ENCODE results near the gene SEMA4C. TPM values are rescaled to one million over a fixed set of nuclear protein-coding genes. Genes with fewer than 3 reads are reported as not detected.

Gene SEMA4C
- polyA plus RNA-seq, 3 donors from 2014 or later = 3.1 to 11.5 (median 4.8) TPM

DNA sequence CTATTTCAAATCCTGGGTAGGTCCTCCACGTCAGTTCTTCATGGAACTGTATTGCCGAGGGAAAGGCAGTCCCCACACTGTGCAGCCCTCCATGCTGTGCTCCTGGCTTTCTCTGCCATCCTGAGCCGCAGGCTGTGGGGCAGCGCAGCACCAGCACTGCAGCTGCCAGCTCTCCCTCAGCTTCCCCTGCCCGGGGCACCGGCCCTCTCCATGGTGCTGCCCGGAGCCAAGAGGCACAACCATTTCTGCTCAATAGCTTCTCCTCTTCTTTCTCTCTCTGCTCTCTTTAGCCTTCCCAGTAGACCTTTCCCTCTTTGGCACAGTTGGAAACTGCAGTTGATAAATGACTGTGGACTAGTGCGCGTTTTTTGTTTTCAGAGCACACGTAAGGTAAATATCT is 38.2 kb downstream of the SEMA4C start:
- peaks cover 11 to 38% (median 13%) of the 10 kb centered on the region in 3 donors for H3K36me3 Mint-ChIP-seq
- no peak overlapping the region for H3K27ac Mint-ChIP-seq
- peaks cover 0 to 6% (median 2%) of the 10 kb centered on the region in 3 donors for H3K27me3 Mint-ChIP-seq (ENCODE audit: low read depth in 3 of 3)
- no peak for DNase-seq
- H3K4me1 Mint-ChIP-seq = no peaks in the 10 kb centered on the region
- no peaks in the 10 kb centered on the region for H3K9me3 Mint-ChIP-seq
- H3K4me3 Mint-ChIP-seq = no peak overlapping the region

GRCh38 chr2:96830044-96830562 is 39.8 kb downstream of the SEMA4C start:
- DNase-seq = no peak
- no peaks in the 10 kb centered on the region for H3K4me1 Mint-ChIP-seq
- peaks cover 0 to 6% (median 0%) of the 10 kb centered on the region in 3 donors for H3K27me3 Mint-ChIP-seq (ENCODE audit: low read depth in 3 of 3)
- no peak overlapping the region for H3K4me3 Mint-ChIP-seq
- H3K9me3 Mint-ChIP-seq = no peaks in the 10 kb centered on the region
- H3K36me3 Mint-ChIP-seq = peaks cover 11 to 36% (median 13%) of the 10 kb centered on the region in 3 donors
- H3K27ac Mint-ChIP-seq = peak overlapping the region in 3 of 6 donors; percentile 55 to 79 (median 79)

DNA sequence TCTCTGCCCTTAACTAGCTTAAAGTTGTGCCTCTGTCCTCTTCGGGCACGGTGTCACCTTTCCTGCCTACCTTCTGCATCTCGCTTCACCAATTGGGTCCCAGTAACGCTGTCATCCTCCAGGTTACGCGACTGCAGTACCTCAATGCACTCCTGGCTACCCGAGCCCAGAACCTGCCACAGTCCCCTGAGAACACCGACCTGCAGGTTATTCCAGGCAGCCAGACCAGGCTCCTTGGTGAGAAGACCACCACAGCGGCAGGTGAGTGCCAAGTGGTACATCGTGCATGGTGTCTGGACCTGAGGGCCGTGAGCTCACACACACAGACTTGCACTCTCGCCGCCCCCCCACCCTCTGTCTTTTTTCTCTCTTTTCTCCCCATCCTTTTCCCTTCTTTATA is 41.0 kb downstream of the SEMA4C start:
- H3K27ac Mint-ChIP-seq = no peak overlapping the region
- peaks cover 0 to 6% (median 0%) of the 10 kb centered on the region in 3 donors for H3K27me3 Mint-ChIP-seq (ENCODE audit: low read depth in 3 of 3)
- no peak for DNase-seq
- H3K36me3 Mint-ChIP-seq = peaks cover 11 to 33% (median 13%) of the 10 kb centered on the region in 3 donors
- H3K9me3 Mint-ChIP-seq = no peaks in the 10 kb centered on the region
- H3K4me1 Mint-ChIP-seq = peaks cover 1 to 8% of the 10 kb centered on the region in 2 donors
- H3K4me3 Mint-ChIP-seq = no peak overlapping the region

DNA sequence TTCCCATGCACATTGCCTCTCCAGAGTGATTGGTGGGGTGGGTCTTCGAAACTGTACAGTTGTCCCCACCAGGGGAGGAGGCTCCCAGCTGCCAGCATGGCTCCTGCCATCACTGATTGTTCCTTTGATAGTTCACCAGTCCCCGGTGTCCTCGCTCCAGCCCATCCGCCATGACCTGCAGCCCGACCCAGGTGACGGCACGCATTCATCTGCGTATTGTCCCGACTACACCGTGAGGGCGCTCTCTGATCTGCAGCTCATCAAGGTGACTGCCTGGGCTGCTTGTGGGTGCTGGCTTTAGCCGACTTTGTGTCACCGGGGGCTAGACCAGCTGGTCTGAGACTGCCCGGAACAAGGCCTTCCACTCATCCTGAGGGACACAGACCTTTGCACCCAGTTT is 41.4 kb downstream of the SEMA4C start:
- H3K4me1 Mint-ChIP-seq = peaks cover 1 to 8% of the 10 kb centered on the region in 2 donors
- no peaks in the 10 kb centered on the region for H3K9me3 Mint-ChIP-seq
- no peak for DNase-seq
- peak overlapping the region in 1 of 6 donors; percentile 17 for H3K27ac Mint-ChIP-seq
- no peak overlapping the region for H3K4me3 Mint-ChIP-seq
- H3K36me3 Mint-ChIP-seq = peaks cover 11 to 30% (median 11%) of the 10 kb centered on the region in 3 donors
- peaks cover 0 to 6% (median 0%) of the 10 kb centered on the region in 3 donors for H3K27me3 Mint-ChIP-seq (ENCODE audit: low read depth in 3 of 3)

DNA sequence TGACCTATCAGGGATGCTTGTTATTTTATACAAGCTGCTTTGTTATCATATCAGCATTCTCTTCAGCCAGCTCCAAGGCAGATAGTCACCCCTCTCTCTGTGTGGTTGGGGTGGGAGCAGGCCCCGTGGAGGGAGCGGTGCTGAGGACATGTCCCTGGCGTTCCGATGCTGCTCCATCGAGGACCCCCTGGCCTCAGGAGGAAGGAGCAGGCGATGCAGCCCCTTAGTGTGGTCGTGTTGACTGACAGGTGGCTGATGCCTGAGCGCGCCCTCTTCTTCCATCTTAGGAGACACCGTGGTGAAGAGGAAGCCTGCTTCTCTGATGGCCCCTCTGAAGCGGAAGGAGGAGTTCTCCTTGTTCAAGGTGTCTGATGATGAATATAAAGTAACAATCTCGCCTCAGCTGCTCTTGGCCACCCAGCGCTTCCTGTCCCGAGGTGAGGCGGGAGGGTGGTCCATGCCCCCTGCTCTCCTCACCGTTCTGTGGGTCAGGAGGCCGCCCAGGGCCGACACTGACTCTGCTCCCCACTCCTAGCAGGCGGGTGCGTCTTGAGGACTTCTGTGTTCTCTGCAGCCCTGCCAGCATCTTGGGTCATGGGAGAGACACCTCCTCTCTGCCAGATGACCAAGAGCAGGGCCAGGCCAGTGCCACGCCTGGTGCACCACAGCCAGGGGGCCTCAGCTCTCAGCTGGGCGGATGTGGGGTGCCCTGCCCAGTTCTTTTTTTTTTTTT is 43.2 kb downstream of the SEMA4C start:
- Mint-ChIP-seq H3K27ac (no peak overlapping the region), H3K9me3 (no peaks in the 10 kb centered on the region), H3K4me1 (peaks cover 4 to 9% of the 10 kb centered on the region in 2 donors), H3K36me3 (peaks cover 9 to 25% (median 9%) of the 10 kb centered on the region in 3 donors), H3K4me3 (no peak overlapping the region), H3K27me3 (ENCODE audit: low read depth in 3 of 3) (no peaks in the 10 kb centered on the region)
- DNase-seq = no peak

GRCh38 chr2:96825057-96825456 is 44.8 kb downstream of the SEMA4C start:
- Mint-ChIP-seq H3K9me3 (no peaks in the 10 kb centered on the region), H3K27ac (no peak overlapping the region), H3K4me3 (no peak overlapping the region), H3K27me3 (ENCODE audit: low read depth in 3 of 3) (no peaks in the 10 kb centered on the region), H3K36me3 (peaks cover 7 to 22% (median 12%) of the 10 kb centered on the region in 3 donors), H3K4me1 (peaks cover 19 to 25% of the 10 kb centered on the region in 2 donors)
- DNase-seq = no peak

DNA sequence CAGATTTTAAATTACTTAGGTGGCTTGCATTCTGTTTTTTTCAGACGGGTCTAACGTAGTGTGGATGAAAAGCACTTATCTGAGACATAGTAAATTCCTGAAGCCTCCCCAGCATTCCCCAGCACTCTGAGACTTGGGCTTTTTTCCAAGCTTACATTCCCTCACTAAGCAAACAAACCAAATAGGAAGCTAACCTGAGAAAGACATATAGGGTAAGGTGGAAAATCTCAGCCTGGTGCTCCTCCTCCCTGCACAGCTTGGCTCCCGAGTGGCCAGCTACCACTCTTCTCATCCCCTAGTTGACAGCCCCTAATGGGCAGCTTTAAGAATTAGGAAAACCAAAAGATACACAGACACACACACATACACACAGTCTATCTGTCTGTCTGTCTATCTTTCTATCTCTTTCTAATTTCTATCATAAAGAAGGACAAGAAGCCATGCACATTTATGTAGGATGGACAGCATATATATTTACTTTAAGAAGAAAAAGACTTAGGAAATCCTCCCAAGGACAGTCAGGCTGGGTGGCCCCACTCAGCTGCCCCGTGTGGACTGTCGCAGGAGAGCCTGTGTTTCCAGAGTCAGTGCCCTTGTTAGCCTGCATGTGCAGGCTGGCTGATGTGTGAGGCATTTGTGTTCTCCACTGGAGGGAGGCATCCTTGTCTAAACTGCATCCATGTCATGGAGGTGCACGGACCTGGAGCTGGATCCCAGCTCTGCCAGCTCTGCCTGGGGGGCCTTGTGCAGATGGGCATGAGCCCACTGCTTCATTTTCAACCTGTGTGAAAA is 45.6 kb downstream of the SEMA4C start:
- H3K4me3 Mint-ChIP-seq = no peak overlapping the region
- no peaks in the 10 kb centered on the region for H3K9me3 Mint-ChIP-seq
- H3K4me1 Mint-ChIP-seq = peaks cover 27 to 33% of the 10 kb centered on the region in 2 donors
- H3K27ac Mint-ChIP-seq = peak overlapping the region in 2 of 6 donors; percentile 32 to 35
- DNase-seq = no peak
- peaks cover 2 to 23% (median 10%) of the 10 kb centered on the region in 3 donors for H3K36me3 Mint-ChIP-seq
- H3K27me3 Mint-ChIP-seq (ENCODE audit: low read depth in 3 of 3) = no peaks in the 10 kb centered on the region

DNA sequence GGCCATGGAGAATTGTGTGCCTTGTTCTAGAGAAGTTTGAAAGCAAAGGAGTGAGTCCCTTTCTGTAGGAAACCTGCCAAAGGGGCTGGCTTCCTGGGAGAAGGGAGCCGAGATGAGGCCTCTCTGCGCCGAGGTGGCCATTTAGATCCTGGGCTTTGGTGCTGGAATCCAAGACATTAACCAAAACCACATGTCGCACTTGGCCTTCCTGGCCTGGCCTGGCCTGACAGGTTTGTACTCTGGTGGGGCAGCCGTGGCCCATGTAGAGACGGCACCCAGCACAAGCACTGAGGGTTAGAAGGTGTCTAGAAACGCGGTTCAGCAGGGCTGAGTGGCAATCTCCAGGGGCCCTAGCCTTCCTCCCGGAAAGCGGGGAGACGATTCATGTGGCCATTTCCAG is 46.7 kb downstream of the SEMA4C start:
- no peak for DNase-seq
- no peak overlapping the region for H3K4me3 Mint-ChIP-seq
- no peaks in the 10 kb centered on the region for H3K9me3 Mint-ChIP-seq
- peaks cover 0 to 6% (median 0%) of the 10 kb centered on the region in 3 donors for H3K27me3 Mint-ChIP-seq (ENCODE audit: low read depth in 3 of 3)
- H3K27ac Mint-ChIP-seq = peak overlapping the region in 1 of 6 donors; percentile 17
- H3K4me1 Mint-ChIP-seq = peaks cover 38 to 44% of the 10 kb centered on the region in 2 donors
- H3K36me3 Mint-ChIP-seq = peaks cover 3 to 16% (median 14%) of the 10 kb centered on the region in 3 donors

GRCh38 chr2:96822786-96823185 is 47.1 kb downstream of the SEMA4C start:
- Mint-ChIP-seq H3K36me3 (peaks cover 3 to 16% (median 14%) of the 10 kb centered on the region in 3 donors), H3K27me3 (ENCODE audit: low read depth in 3 of 3) (peaks cover 0 to 8% (median 0%) of the 10 kb centered on the region in 3 donors), H3K27ac (peak overlapping the region in 1 of 6 donors; percentile 6), H3K4me1 (peaks cover 42 to 48% of the 10 kb centered on the region in 2 donors), H3K4me3 (no peak overlapping the region), H3K9me3 (no peaks in the 10 kb centered on the region)
- DNase-seq = no peak

DNA sequence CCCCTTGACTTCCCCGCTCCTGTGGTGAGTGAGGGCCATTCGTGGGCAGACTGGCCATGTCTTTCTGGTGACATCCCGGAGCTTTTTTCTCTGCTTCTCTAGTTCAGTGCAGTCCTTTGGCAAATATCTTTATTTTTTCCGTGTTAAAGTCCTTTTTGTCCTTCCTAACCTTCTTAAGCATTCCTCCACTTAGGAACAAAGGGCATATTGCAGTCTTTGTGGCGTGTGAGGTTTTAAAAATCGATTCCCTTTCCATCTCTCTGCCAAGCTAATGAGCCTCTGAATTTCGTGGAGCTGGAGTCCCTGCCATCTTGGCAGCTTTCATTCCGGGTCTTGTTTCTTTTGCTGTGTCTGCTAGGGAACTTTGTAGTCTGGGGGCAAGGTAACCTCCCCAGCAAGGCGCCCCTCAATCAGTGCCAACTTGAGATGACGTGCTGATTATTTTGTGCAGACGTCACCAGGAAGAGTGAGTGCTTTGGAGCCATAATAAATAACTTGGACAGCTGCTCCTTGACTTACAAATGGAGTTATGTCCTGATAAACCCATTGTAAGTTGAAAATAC is 48.7 kb downstream of the SEMA4C start:
- H3K27me3 Mint-ChIP-seq (ENCODE audit: low read depth in 3 of 3) = peaks cover 0 to 14% (median 0%) of the 10 kb centered on the region in 3 donors
- H3K9me3 Mint-ChIP-seq = no peaks in the 10 kb centered on the region
- H3K27ac Mint-ChIP-seq = peak overlapping the region in 4 of 6 donors; percentile 2 to 83 (median 14)
- H3K4me1 Mint-ChIP-seq = peaks cover 50 to 56% of the 10 kb centered on the region in 2 donors
- peaks cover 3 to 16% (median 14%) of the 10 kb centered on the region in 3 donors for H3K36me3 Mint-ChIP-seq
- peak overlapping the region in 1 of 5 donors; percentile 41 for H3K4me3 Mint-ChIP-seq
- DNase-seq = no peak

DNA sequence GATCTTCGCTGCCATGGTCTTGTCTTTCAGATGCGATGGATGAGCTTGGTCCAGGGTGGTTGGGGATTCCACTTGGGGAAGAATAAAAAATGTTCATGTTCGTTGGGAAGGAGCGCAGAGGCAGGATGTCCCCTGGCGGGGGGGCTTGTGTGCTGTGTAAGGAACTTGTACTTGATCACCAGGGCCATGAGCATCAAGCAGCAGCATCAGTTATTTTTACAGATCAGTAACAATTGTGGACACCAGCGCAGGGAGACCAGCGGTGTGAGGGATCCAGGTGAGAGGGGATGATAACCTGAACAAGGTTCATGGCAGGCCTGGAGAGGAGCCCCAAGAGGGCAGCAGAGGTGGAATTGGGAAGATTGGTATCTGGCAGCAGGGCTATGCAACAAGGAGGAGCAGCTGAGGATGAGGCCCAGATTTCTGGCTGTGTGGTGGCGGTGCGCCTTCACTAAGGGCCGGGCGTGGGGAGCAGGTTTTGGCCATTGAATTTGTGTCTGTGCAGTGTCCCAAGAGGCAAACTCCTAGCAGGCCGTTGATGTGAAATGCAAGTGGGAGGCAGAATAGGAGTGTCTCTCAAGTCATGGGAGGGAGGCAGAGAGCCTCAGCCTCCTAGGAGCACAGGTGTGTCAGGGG is 49.9 kb downstream of the SEMA4C start:
- H3K9me3 Mint-ChIP-seq = no peaks in the 10 kb centered on the region
- H3K36me3 Mint-ChIP-seq = peaks cover 3 to 14% (median 13%) of the 10 kb centered on the region in 3 donors
- H3K27ac Mint-ChIP-seq = peak overlapping the region in 4 of 6 donors; percentile 43 to 71 (median 57)
- peak overlapping the region in 4 of 5 donors; percentile 10 to 83 (median 55) for H3K4me3 Mint-ChIP-seq
- peaks cover 0 to 18% (median 0%) of the 10 kb centered on the region in 3 donors for H3K27me3 Mint-ChIP-seq (ENCODE audit: low read depth in 3 of 3)
- peaks cover 57 to 63% of the 10 kb centered on the region in 2 donors for H3K4me1 Mint-ChIP-seq
- DNase-seq = no peak

GRCh38 chr2:96819128-96819875 is 50.6 kb downstream of the SEMA4C start:
- Mint-ChIP-seq H3K27me3 (ENCODE audit: low read depth in 3 of 3) (peaks cover 0 to 21% (median 2%) of the 10 kb centered on the region in 3 donors), H3K4me1 (peaks cover 58 to 62% of the 10 kb centered on the region in 2 donors), H3K27ac (peak overlapping the region in 1 of 6 donors; percentile 43), H3K9me3 (no peaks in the 10 kb centered on the region), H3K36me3 (peaks cover 3 to 14% (median 13%) of the 10 kb centered on the region in 3 donors), H3K4me3 (peak overlapping the region; percentile 31 to 85 (median 83))
- DNase-seq = no peak

All from immature natural killer cell (primary cell).